Measurements from ENCODE around the gene NUCB1.

DNA sequence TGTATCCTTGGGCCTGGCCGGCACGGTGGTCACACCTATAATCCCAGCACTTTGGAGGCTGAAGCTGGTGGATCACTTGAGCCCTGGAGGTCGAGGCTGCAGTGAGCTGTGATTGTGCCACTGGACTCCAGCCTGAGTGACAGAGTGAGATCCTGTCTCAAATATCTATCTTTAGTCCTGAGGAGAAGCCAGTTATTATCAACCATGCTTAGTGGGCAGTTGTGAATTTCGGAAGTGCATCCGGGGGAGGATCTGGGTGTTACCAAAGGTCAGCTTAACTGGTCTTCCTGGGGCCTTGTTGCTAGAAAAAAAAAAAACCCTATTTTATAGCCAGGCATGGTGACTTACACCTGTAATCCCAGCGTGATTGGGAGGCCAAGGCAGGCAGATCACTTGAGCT is 43.0 kb downstream of the NUCB1 start:
- TF ChIP-seq, protein P1, sequence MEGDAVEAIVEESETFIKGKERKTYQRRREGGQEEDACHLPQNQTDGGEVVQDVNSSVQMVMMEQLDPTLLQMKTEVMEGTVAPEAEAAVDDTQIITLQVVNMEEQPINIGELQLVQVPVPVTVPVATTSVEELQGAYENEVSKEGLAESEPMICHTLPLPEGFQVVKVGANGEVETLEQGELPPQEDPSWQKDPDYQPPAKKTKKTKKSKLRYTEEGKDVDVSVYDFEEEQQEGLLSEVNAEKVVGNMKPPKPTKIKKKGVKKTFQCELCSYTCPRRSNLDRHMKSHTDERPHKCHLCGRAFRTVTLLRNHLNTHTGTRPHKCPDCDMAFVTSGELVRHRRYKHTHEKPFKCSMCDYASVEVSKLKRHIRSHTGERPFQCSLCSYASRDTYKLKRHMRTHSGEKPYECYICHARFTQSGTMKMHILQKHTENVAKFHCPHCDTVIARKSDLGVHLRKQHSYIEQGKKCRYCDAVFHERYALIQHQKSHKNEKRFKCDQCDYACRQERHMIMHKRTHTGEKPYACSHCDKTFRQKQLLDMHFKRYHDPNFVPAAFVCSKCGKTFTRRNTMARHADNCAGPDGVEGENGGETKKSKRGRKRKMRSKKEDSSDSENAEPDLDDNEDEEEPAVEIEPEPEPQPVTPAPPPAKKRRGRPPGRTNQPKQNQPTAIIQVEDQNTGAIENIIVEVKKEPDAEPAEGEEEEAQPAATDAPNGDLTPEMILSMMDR (IDR thresholded peaks at IDR 0.05): no peak
- no peak for TF ChIP-seq POLR2A (IDR thresholded peaks at IDR 0.05)

All from Peyer's patch (tissue), 4 donors.